Breast epithelium (tissue), 3 donors: ENCODE results near the gene NRXN3.

Experiments
- CTCF ChIP-seq, 3 donors: fragments of 450-650 bp; IDR thresholded peaks; one replicate each; pipeline ENCODE4 v1.5.1; 2016 to 2017; ENCODE audit warnings: antibody characterized with exemption in 3 of 3, mild to moderate bottlenecking in 3 of 3, moderate library complexity in 3 of 3
- POLR2A ChIP-seq: fragments of 450-650 bp; IDR thresholded peaks from one replicate; pipeline ENCODE4 v1.6.1; 2016; ENCODE audit warnings: antibody characterized with exemption, mild to moderate bottlenecking, moderate library complexity

GRCh38 chr14:78561074-78561473, 390.9 kb downstream of the NRXN3 start:
- TF ChIP-seq CTCF (IDR thresholded peaks at IDR 0.05) (no peak), POLR2A (no peak)
